HG02642 (cell line): ENCODE data around the gene EYA3.

ENCODE experiments used
- ATAC-seq: cut with Tn5 transposase; IDR thresholded peaks from one replicate; pipeline ENCODE4 v1.9.1; 2021; ENCODE audit warnings: mild to moderate bottlenecking; ENCODE audit not compliant: unreplicated experiment, poor library complexity

Gene EYA3

GRCh38 chr1:28078262-28078661 lies 10.1 kb downstream of the EYA3 start:
- no peak for ATAC-seq

- no peak for ATAC-seq
These were observed 13.4 kb downstream of the EYA3 start for GRCh38 chr1:28074892-28075511.

GRCh38 chr1:28073867-28074266 lies 14.5 kb downstream of the EYA3 start:
- no peak for ATAC-seq

- ATAC-seq: no peak
These were observed 16.6 kb downstream of the EYA3 start for GRCh38 chr1:28071813-28072212.

GRCh38 chr1:28070725-28071593 lies 17.5 kb downstream of the EYA3 start:
- no peak for ATAC-seq

- ATAC-seq: no peak
These were observed 20.8 kb downstream of the EYA3 start for GRCh38 chr1:28067523-28068090.

GRCh38 chr1:28066393-28067154 lies 21.8 kb downstream of the EYA3 start:
- no peak for ATAC-seq

- ATAC-seq: no peak
These were observed 24.3 kb downstream of the EYA3 start for GRCh38 chr1:28064064-28064463.

GRCh38 chr1:28062806-28063205 lies 25.6 kb downstream of the EYA3 start:
- ATAC-seq: no peak

GRCh38 chr1:28058971-28059878 lies 29.2 kb downstream of the EYA3 start:
- no peak for ATAC-seq

GRCh38 chr1:28058168-28058567 lies 30.2 kb downstream of the EYA3 start:
- ATAC-seq: no peak

- peak; percentile 69 for ATAC-seq
These were observed 32.1 kb downstream of the EYA3 start for GRCh38 chr1:28056129-28056925.

GRCh38 chr1:28050776-28051175 lies 37.6 kb downstream of the EYA3 start:
- no peak for ATAC-seq

- ATAC-seq: no peak
These were observed 41.7 kb downstream of the EYA3 start for GRCh38 chr1:28046716-28047115.

- ATAC-seq: no peak
These were observed 42.6 kb downstream of the EYA3 start for GRCh38 chr1:28045777-28046176.

- ATAC-seq: no peak
These were observed 44.0 kb downstream of the EYA3 start for GRCh38 chr1:28044399-28044798.

- ATAC-seq: no peak
These were observed 49.1 kb downstream of the EYA3 start for GRCh38 chr1:28039341-28039740.

- no peak for ATAC-seq
These were observed 50.5 kb downstream of the EYA3 start for GRCh38 chr1:28037946-28038345.

GRCh38 chr1:28037206-28037605 lies 51.2 kb downstream of the EYA3 start:
- no peak for ATAC-seq
